Activated effector memory CD4-positive, alpha-beta T cell treated with anti-CD3 and anti-CD28 coated beads, Interleukin-2, amount 50 U/mL, for 16 hours (primary cell): ENCODE data around the gene ADPRH.
"Not testable (repeated sequence)": the region's sequence is repeated elsewhere in the genome, so short reads cannot be mapped to it uniquely, and the experiment has no call there.

Experiments
- DNase-seq: peaks from one replicate; pipeline ENCODE4 v3.0.0-alpha.2; 2020

ADPRH gene

DNA sequence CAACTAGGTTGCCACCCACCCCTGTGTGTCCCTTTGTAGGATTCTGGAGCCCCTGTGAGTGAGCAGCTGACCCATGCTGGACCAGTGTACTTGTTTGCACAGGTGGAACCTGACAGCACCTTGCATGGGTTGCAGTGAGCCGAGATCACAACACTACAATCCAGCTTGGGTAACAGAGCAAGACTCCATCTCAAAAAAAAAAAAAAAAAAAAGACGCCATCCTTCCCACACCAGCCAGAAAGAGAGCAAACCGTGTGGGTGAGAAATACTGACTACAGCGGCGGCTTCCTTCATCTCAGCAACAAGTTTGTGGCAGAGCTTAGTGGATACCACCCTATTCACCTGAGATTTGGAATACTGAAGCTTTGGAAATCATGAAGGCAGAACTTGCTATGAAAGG, 19.1 kb upstream of the ADPRH start:
- no peak for DNase-seq

- peak; percentile 83 for DNase-seq
Measured at GRCh38 chr3:119562307-119562961, 16.9 kb upstream of the ADPRH start.

GRCh38 chr3:119563334-119563733, 16.0 kb upstream of the ADPRH start:
- not testable (repeated sequence) for DNase-seq

DNA sequence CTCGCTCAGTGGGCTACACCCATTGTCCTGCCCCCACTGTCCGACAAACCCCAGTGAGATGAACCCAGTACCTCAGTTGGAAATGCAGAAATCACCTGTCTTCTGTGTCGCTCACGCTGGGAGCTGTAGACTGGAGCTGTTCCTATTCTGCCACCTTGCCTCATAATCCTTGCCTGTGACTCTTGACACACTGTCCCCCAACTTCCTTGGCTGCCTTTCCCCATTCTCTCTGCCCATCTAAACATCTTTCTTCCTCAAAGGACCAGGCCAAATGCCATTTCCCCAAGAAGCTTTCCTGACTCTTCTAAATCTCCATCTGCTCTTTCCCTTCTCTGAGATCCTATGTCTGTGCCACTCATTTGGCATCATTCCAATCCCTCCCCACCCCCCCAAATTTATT, 10.1 kb upstream of the ADPRH start:
- no peak for DNase-seq

- DNase-seq, result no peak
Measured at GRCh38 chr3:119570229-119570628, 9.1 kb upstream of the ADPRH start.

GRCh38 chr3:119571230-119571629, 8.1 kb upstream of the ADPRH start:
- no peak for DNase-seq

DNA sequence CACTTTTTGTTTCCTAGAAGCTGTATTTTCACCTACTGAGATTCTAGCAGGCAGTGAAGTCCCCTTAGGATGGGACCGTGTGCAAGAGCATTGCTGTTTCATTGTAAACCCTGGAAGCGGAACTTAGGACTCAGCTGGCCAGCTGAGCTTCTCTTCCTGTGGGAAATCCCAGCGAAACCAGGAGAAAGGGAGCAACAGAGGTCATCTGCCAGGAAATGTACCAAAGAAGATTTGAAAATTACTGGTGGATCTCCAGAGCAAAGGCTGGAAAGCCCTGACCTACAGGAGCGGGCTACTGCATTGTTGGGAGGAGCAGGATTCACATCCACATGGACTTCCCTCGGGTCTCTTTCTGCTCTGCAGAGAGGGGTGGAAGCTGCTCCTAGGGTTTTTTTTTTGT, 7.6 kb upstream of the ADPRH start:
- DNase-seq, result no peak

DNA sequence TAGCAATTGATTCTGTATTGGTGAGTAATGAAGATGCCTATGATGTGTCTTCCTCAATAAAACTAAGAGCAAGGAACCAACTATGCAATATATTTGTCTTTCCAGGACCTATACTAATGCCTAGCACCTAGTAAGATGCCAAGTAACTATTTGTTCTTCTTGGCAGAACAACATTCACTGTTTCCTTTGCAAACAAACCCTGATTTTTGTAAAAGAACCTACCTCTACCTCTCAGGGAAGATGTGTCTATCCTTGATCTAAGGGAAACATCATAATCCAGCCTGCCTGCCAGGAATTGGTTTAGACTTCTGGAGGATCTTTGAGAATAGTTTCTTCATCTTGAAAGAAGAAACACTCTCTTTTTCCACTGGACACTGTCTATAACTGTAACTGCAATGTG, 3.8 kb upstream of the ADPRH start:
- DNase-seq, result no peak

- peak; percentile 65 for DNase-seq
Measured at GRCh38 chr3:119580067-119580760, 922 bp downstream of the ADPRH start.

DNA sequence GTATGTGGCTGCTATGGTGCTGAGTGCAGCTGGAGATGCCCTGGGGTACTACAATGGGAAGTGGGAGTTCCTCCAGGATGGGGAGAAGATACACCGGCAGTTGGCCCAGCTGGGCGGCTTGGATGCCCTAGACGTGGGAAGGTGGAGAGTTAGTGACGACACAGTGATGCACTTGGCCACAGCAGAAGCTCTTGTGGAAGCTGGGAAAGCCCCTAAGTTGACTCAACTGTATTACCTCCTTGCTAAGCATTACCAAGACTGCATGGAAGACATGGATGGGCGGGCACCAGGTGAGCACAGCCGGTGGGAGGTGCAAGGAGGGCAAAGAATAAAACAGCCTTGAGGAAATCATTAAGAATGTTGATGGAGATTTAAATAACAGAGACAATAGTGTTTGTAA, 2.9 kb downstream of the ADPRH start:
- DNase-seq, result peak; percentile 76

DNA sequence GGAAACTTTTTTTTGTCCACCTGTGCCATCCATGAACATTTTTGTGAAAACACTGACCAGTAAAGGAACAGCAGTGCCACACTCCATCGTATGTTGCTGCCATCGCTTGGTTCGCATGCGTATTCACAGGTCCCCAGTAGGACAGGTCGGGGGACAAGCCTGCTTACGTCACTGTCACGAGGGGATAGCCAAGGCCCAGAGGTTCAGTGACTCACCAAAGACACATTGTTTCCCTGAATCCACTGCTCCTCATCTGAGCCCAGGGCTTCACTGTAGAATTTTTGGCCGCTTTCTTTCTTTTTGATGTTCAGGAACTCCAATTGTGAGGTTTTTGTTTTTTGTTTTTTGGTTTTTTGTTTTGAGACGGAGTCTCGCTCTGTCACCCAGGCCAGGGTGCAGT, 5.9 kb downstream of the ADPRH start:
- DNase-seq, result no peak

- DNase-seq, result no peak
Measured at GRCh38 chr3:119585856-119586570, 6.7 kb downstream of the ADPRH start.

DNA sequence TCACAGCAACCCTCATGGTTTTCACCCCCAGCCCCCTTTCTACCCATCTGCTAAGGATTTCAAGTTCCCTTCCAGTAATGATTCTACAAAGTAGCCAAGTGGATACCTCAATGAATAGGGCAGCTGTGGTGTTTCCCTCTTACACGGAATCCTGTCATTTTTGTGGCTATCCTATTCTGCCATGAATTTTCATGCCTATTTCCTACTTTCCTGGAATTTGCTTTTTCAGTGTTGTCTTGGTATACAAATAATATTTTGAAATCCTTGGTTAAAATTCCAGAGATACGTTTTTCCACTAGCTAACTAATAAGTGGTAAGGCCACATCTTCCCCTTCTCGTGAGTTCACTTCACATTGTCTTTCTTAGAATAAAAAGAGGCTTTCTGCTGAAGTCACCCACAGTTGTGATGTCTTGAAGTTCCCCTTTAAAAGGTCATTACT, 7.5 kb downstream of the ADPRH start:
- no peak for DNase-seq

DNA sequence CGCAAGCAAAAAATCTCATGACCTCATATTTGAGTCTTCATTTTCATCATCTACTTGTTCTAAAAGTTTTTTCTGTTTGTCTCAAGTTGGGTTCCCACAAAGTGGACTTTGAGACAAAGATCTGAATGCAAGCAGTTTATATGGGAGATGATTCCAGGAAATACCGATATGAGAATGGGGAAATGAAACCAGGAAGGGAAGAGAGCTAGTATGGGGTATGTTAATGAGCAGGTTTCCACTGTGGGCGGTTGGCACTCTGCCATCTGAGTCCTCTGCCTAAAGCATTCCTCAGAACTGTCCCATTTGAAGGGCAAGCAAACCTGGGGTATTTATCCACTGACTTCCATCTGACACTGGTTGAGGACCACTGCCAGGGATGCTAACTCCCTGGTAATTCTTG, 8.8 kb downstream of the ADPRH start:
- no peak for DNase-seq

- DNase-seq, result no peak
Measured at GRCh38 chr3:119589102-119589773, 9.9 kb downstream of the ADPRH start.

DNA sequence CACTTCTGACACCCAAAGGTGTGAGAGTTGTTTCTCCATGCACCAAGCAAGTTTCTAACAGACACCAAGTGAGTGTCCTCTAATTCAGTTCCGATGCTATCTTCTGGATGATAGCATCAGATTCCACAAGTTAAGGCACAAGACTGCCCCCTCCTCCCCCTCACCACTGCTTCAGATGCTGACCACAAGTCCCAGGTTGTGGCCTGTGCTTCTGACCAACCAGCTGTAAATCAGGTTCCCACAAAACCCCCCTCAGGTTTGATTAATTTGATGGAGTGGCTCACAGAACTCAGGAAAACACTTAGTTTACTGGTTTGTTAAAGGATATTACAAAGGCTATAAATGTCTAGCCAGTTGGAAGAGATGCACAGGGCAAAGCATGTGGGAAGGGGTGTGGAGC, 11.4 kb downstream of the ADPRH start:
- DNase-seq, result no peak

DNA sequence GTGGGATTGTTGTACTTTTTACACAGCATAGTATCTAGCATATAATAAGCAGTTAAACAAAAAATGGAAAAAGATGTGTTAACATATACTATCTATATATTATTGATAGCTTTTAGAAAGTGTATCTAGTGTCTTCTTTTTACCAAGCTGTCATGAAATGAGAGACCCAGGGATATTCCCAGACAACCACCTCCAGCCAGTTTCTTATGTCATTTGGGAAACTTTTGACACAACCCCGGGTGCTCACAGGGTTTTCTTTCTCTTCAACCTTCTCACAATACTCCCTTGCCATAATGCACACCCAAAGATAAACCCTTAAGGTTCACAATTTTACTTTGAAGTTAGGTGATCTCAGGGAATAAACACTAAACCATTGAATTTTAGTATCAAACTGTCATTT, 13.6 kb downstream of the ADPRH start:
- DNase-seq, result no peak

- DNase-seq, result no peak
Measured at GRCh38 chr3:119594066-119594465, 14.8 kb downstream of the ADPRH start.

- not testable (repeated sequence) for DNase-seq
Measured at GRCh38 chr3:119594929-119595328, 15.6 kb downstream of the ADPRH start.

- no peak for DNase-seq
Measured at GRCh38 chr3:119595639-119596334, 16.5 kb downstream of the ADPRH start.

DNA sequence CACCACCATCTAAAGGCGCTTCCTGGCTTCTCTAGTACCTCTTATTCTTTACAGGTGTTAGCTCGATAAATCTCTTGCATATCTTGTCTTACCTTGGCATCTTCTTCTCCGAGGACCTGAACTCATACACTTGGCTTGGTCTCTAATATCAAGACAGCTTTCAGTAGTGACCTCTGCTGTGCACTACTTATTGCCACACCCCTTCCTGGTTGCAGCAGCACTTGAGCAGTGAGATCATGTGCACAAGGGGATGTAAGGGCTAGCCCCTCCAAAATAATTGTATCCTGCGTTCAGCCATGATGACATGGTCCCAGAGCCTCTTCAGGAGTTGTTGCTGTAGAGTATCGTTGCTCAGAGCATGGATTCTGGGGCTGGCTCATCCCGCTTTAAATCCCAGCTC, 17.1 kb downstream of the ADPRH start:
- no peak for DNase-seq

- DNase-seq, result no peak
Measured at GRCh38 chr3:119597548-119598288, 18.4 kb downstream of the ADPRH start, which contains the start of gene PLA1A. TSS of gene PLA1A (plus strand) at chr3:119597885. CDS start at chr3:119597914, 29 bp downstream.
